HUES48 (cell line): ENCODE measurements around the gene ARL8A.
"Not testable (repeated sequence)": the region's sequence is repeated elsewhere in the genome, so short reads cannot be mapped to it uniquely, and the experiment has no call there.

Experiments used
- H3K27ac ChIP-seq: one replicate; pipeline ENCODE4 v1.7.0; 2013; ENCODE audit warnings: low read depth, low read length, inconsistent platforms
- H3K27me3 ChIP-seq: 2 replicates; pipeline ENCODE4 v1.6.1; 2013; ENCODE audit warnings: mild to moderate bottlenecking, low read length; ENCODE audit not compliant: control insufficient read depth, insufficient read depth
- H3K36me3 ChIP-seq: 2 replicates; pipeline ENCODE4 v1.6.1; 2013; ENCODE audit warnings: low read length; ENCODE audit not compliant: control insufficient read depth, insufficient read depth
- H3K4me1 ChIP-seq: 2 replicates; pipeline ENCODE4 v1.6.1; 2013; ENCODE audit warnings: mild to moderate bottlenecking, low read length; ENCODE audit not compliant: control insufficient read depth, insufficient read depth
- H3K4me3 ChIP-seq: 2 replicates; pipeline ENCODE4 v1.5.1; 2013; ENCODE audit warnings: mild to moderate bottlenecking, low read depth, low read length
- H3K9ac ChIP-seq: 2 replicates; pipeline ENCODE4 v1.6.1; 2013; ENCODE audit warnings: mild to moderate bottlenecking, low read depth, low read length, moderate library complexity
- H3K9me3 ChIP-seq: 2 replicates; pipeline ENCODE4 v1.6.1; 2013; ENCODE audit warnings: low read length; ENCODE audit not compliant: control insufficient read depth, insufficient read depth

ARL8A gene

GRCh38 chr1:202123336-202123813 is 21.2 kb downstream of the ARL8A start:
- H3K36me3 ChIP-seq, result no peaks in the 10 kb centered on the region
- H3K4me1 ChIP-seq, result peaks cover 2% of the 10 kb centered on the region; the same call in 1 of the 2 replicates
- H3K4me3 ChIP-seq, result no peak overlapping the region
- H3K27me3 ChIP-seq, result no peaks in the 10 kb centered on the region; the same call in 1 of the 2 replicates
- no peak overlapping the region for H3K9ac ChIP-seq
- H3K27ac ChIP-seq, result no peak overlapping the region
- H3K9me3 ChIP-seq, result no peaks in the 10 kb centered on the region

GRCh38 chr1:202122639-202123335 is 21.8 kb downstream of the ARL8A start, which contains the start of gene GPR37L1:
Gene GPR37L1, plus strand, starts transcription at chr1:202122917. Its CDS starts 47 bp downstream, at chr1:202122964.
- Histone ChIP-seq H3K4me3 (no peak within 1 kb of the TSS), H3K9me3 (no peaks in the 10 kb centered on the region), H3K9ac (no peak within 1 kb of the TSS), H3K27ac (no peak within 1 kb of the TSS), H3K4me1 (peaks cover 2% of the 10 kb centered on the region; the same call in 1 of the 2 replicates), H3K36me3 (no peaks in the 10 kb centered on the region), H3K27me3 (no peaks in the 10 kb centered on the region; the same call in 1 of the 2 replicates)

- no peak overlapping the region for H3K9ac ChIP-seq
- peaks cover 2% of the 10 kb centered on the region; the same call in 1 of the 2 replicates for H3K4me1 ChIP-seq
- no peak overlapping the region for H3K27ac ChIP-seq
- no peaks in the 10 kb centered on the region for H3K36me3 ChIP-seq
- no peak overlapping the region for H3K4me3 ChIP-seq
- H3K27me3 ChIP-seq, result no peaks in the 10 kb centered on the region; the same call in 1 of the 2 replicates
- H3K9me3 ChIP-seq, result no peaks in the 10 kb centered on the region
Observed at GRCh38 chr1:202121006-202121405, 23.5 kb downstream of the ARL8A start.

- Histone ChIP-seq H3K27ac (no peak overlapping the region), H3K4me1 (peaks cover 14% of the 10 kb centered on the region), H3K36me3 (no peaks in the 10 kb centered on the region), H3K9me3 (no peaks in the 10 kb centered on the region), H3K27me3 (no peaks in the 10 kb centered on the region; the same call in 1 of the 2 replicates), H3K4me3 (no peak overlapping the region), H3K9ac (no peak overlapping the region)
Observed at GRCh38 chr1:202117898-202118371, 26.6 kb downstream of the ARL8A start.

GRCh38 chr1:202116287-202116686 is 28.2 kb downstream of the ARL8A start:
- Histone ChIP-seq H3K9ac (no peak overlapping the region), H3K27me3 (no peaks in the 10 kb centered on the region), H3K9me3 (no peaks in the 10 kb centered on the region), H3K4me3 (no peak overlapping the region), H3K27ac (no peak overlapping the region), H3K4me1 (peaks cover 12% of the 10 kb centered on the region; the same call in 1 of the 2 replicates), H3K36me3 (no peaks in the 10 kb centered on the region)

GRCh38 chr1:202113690-202114300 is 30.7 kb downstream of the ARL8A start:
- Histone ChIP-seq H3K4me3 (no peak overlapping the region), H3K36me3 (no peaks in the 10 kb centered on the region), H3K4me1 (peaks cover 12% of the 10 kb centered on the region; the same call in 1 of the 2 replicates), H3K9ac (no peak overlapping the region), H3K27me3 (no peaks in the 10 kb centered on the region), H3K27ac (no peak overlapping the region), H3K9me3 (no peaks in the 10 kb centered on the region)

GRCh38 chr1:202112859-202113689 is 31.5 kb downstream of the ARL8A start:
- Histone ChIP-seq H3K9ac (no peak overlapping the region), H3K9me3 (no peaks in the 10 kb centered on the region), H3K4me3 (no peak overlapping the region), H3K27me3 (no peaks in the 10 kb centered on the region), H3K4me1 (peaks cover 12% of the 10 kb centered on the region; the same call in 1 of the 2 replicates), H3K36me3 (no peaks in the 10 kb centered on the region), H3K27ac (no peak overlapping the region)

GRCh38 chr1:202111589-202111988 is 32.9 kb downstream of the ARL8A start:
- H3K4me3 ChIP-seq, H3K36me3 ChIP-seq, H3K9me3 ChIP-seq, H3K27ac ChIP-seq, H3K27me3 ChIP-seq, H3K9ac ChIP-seq: not testable (repeated sequence)
- peaks cover 25% of the 10 kb centered on the region for H3K4me1 ChIP-seq

- Histone ChIP-seq H3K9me3 (no peaks in the 10 kb centered on the region), H3K4me1 (peaks cover 31% of the 10 kb centered on the region)
Observed at GRCh38 chr1:202110977-202111376, 33.6 kb downstream of the ARL8A start.

GRCh38 chr1:202107801-202108731 is 36.5 kb downstream of the ARL8A start:
- no peak overlapping the region for H3K4me3 ChIP-seq
- no peaks in the 10 kb centered on the region for H3K9me3 ChIP-seq
- H3K36me3 ChIP-seq, result no peaks in the 10 kb centered on the region
- peaks cover 28% of the 10 kb centered on the region for H3K4me1 ChIP-seq
- H3K27ac ChIP-seq, result no peak overlapping the region
- H3K9ac ChIP-seq, result no peak overlapping the region
- no peaks in the 10 kb centered on the region for H3K27me3 ChIP-seq

More at GRCh38 chr1:202110977-202111376, 33.6 kb downstream of the ARL8A start:
- H3K36me3 ChIP-seq, result no peaks in the 10 kb centered on the region
- no peak overlapping the region for H3K9ac ChIP-seq
- H3K27ac ChIP-seq, result no peak overlapping the region
- H3K4me3 ChIP-seq, result no peak overlapping the region
- no peaks in the 10 kb centered on the region for H3K27me3 ChIP-seq
